ENCODE measurements around the gene TUSC2. TPM values are rescaled to one million over a fixed set of nuclear protein-coding genes. Genes with fewer than 3 reads are reported as not detected.

TUSC2 gene
- total and polyA plus RNA-seq, 2 experiments from 2014 or later, result 41.6 to 71.0 TPM

DNA sequence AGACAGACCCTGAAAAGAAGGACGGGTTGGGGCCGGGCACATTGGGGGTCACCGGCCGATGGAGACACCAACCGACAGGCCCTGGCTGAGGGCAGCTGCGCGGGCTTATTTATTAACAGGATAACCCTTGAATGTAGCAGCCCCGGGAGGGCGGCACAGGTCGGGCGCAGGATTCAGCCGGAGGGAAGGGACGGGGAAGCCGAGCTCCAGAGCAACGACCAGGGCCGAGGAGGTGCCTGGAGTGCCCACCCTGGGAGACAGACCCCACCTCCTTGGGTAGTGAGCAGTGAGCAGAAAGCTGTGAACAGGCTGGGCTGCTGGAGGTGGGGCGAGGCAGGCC, 51.3 kb downstream of the TUSC2 start:
- H3K79me2 ChIP-seq (replicated peaks; ENCODE audit: insufficient read depth), result no peaks in the 10 kb centered on the region
- Mint-ChIP-seq H3K27me3 (ENCODE audit: insufficient read depth, low read depth, poor library complexity) (peaks cover 50% of the 10 kb centered on the region), H3K4me1 (peaks cover 24% of the 10 kb centered on the region), H3K4me3 (no peak overlapping the region), H3K27ac (no peak overlapping the region), H3K9me3 (no peaks in the 10 kb centered on the region), H3K36me3 (ENCODE audit: low read depth) (no peaks in the 10 kb centered on the region)
- H2AFZ ChIP-seq, result peak overlapping the region; percentile 63; the same call in 1 of the 2 replicates
- H3K27me3 ChIP-seq (ENCODE audit: insufficient read depth), result peaks cover 57% of the 10 kb centered on the region
- H3K9me2 ChIP-seq (ENCODE audit: insufficient read depth), result no peaks in the 10 kb centered on the region
- no peak for TF ChIP-seq JUNB (IDR thresholded peaks at IDR 0.05; ENCODE audit: unreplicated experiment)
- no peak for TF ChIP-seq CREB1 (CRISPR knock-in tag; IDR thresholded peaks at IDR 0.05; ENCODE audit: low read depth)
- no peak for TF ChIP-seq EZH2 (IDR thresholded peaks at IDR 0.05; ENCODE audit: low read depth, unreplicated experiment)
- TF ChIP-seq STAT1 (IDR thresholded peaks at IDR 0.05; ENCODE audit: unreplicated experiment), result no peak
- TF ChIP-seq, protein P1, sequence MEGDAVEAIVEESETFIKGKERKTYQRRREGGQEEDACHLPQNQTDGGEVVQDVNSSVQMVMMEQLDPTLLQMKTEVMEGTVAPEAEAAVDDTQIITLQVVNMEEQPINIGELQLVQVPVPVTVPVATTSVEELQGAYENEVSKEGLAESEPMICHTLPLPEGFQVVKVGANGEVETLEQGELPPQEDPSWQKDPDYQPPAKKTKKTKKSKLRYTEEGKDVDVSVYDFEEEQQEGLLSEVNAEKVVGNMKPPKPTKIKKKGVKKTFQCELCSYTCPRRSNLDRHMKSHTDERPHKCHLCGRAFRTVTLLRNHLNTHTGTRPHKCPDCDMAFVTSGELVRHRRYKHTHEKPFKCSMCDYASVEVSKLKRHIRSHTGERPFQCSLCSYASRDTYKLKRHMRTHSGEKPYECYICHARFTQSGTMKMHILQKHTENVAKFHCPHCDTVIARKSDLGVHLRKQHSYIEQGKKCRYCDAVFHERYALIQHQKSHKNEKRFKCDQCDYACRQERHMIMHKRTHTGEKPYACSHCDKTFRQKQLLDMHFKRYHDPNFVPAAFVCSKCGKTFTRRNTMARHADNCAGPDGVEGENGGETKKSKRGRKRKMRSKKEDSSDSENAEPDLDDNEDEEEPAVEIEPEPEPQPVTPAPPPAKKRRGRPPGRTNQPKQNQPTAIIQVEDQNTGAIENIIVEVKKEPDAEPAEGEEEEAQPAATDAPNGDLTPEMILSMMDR (conservative IDR thresholded peaks at IDR 0.05; ENCODE audit: low read depth in 2 of 2), result no peak
- no peak for TF ChIP-seq ZNF331 (CRISPR knock-in tag; IDR thresholded peaks at IDR 0.05; ENCODE audit: low read depth)
- TF ChIP-seq, protein P2, sequence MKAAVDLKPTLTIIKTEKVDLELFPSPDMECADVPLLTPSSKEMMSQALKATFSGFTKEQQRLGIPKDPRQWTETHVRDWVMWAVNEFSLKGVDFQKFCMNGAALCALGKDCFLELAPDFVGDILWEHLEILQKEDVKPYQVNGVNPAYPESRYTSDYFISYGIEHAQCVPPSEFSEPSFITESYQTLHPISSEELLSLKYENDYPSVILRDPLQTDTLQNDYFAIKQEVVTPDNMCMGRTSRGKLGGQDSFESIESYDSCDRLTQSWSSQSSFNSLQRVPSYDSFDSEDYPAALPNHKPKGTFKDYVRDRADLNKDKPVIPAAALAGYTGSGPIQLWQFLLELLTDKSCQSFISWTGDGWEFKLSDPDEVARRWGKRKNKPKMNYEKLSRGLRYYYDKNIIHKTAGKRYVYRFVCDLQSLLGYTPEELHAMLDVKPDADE (IDR thresholded peaks at IDR 0.05), result no peak
- TF ChIP-seq POLR2AphosphoS5 (IDR thresholded peaks at IDR 0.05; ENCODE audit: low read depth), result no peak
- TF ChIP-seq, protein P3, sequence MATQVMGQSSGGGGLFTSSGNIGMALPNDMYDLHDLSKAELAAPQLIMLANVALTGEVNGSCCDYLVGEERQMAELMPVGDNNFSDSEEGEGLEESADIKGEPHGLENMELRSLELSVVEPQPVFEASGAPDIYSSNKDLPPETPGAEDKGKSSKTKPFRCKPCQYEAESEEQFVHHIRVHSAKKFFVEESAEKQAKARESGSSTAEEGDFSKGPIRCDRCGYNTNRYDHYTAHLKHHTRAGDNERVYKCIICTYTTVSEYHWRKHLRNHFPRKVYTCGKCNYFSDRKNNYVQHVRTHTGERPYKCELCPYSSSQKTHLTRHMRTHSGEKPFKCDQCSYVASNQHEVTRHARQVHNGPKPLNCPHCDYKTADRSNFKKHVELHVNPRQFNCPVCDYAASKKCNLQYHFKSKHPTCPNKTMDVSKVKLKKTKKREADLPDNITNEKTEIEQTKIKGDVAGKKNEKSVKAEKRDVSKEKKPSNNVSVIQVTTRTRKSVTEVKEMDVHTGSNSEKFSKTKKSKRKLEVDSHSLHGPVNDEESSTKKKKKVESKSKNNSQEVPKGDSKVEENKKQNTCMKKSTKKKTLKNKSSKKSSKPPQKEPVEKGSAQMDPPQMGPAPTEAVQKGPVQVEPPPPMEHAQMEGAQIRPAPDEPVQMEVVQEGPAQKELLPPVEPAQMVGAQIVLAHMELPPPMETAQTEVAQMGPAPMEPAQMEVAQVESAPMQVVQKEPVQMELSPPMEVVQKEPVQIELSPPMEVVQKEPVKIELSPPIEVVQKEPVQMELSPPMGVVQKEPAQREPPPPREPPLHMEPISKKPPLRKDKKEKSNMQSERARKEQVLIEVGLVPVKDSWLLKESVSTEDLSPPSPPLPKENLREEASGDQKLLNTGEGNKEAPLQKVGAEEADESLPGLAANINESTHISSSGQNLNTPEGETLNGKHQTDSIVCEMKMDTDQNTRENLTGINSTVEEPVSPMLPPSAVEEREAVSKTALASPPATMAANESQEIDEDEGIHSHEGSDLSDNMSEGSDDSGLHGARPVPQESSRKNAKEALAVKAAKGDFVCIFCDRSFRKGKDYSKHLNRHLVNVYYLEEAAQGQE (IDR thresholded peaks at IDR 0.05; ENCODE audit: unreplicated experiment), result no peak
- TF ChIP-seq, protein P4, sequence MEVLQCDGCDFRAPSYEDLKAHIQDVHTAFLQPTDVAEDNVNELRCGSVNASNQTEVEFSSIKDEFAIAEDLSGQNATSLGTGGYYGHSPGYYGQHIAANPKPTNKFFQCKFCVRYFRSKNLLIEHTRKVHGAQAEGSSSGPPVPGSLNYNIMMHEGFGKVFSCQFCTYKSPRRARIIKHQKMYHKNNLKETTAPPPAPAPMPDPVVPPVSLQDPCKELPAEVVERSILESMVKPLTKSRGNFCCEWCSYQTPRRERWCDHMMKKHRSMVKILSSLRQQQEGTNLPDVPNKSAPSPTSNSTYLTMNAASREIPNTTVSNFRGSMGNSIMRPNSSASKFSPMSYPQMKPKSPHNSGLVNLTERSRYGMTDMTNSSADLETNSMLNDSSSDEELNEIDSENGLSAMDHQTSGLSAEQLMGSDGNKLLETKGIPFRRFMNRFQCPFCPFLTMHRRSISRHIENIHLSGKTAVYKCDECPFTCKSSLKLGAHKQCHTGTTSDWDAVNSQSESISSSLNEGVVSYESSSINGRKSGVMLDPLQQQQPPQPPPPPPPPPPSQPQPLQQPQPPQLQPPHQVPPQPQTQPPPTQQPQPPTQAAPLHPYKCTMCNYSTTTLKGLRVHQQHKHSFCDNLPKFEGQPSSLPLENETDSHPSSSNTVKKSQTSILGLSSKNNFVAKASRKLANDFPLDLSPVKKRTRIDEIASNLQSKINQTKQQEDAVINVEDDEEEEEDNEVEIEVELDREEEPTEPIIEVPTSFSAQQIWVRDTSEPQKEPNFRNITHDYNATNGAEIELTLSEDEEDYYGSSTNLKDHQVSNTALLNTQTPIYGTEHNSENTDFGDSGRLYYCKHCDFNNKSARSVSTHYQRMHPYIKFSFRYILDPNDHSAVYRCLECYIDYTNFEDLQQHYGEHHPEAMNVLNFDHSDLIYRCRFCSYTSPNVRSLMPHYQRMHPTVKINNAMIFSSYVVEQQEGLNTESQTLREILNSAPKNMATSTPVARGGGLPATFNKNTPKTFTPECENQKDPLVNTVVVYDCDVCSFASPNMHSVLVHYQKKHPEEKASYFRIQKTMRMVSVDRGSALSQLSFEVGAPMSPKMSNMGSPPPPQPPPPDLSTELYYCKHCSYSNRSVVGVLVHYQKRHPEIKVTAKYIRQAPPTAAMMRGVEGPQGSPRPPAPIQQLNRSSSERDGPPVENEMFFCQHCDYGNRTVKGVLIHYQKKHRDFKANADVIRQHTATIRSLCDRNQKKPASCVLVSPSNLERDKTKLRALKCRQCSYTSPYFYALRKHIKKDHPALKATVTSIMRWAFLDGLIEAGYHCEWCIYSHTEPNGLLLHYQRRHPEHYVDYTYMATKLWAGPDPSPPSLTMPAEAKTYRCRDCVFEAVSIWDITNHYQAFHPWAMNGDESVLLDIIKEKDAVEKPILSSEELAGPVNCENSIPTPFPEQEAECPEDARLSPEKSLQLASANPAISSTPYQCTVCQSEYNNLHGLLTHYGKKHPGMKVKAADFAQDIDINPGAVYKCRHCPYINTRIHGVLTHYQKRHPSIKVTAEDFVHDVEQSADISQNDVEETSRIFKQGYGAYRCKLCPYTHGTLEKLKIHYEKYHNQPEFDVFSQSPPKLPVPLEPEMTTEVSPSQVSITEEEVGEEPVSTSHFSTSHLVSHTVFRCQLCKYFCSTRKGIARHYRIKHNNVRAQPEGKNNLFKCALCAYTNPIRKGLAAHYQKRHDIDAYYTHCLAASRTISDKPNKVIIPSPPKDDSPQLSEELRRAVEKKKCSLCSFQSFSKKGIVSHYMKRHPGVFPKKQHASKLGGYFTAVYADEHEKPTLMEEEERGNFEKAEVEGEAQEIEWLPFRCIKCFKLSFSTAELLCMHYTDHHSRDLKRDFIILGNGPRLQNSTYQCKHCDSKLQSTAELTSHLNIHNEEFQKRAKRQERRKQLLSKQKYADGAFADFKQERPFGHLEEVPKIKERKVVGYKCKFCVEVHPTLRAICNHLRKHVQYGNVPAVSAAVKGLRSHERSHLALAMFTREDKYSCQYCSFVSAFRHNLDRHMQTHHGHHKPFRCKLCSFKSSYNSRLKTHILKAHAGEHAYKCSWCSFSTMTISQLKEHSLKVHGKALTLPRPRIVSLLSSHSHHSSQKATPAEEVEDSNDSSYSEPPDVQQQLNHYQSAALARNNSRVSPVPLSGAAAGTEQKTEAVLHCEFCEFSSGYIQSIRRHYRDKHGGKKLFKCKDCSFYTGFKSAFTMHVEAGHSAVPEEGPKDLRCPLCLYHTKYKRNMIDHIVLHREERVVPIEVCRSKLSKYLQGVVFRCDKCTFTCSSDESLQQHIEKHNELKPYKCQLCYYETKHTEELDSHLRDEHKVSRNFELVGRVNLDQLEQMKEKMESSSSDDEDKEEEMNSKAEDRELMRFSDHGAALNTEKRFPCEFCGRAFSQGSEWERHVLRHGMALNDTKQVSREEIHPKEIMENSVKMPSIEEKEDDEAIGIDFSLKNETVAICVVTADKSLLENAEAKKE (CRISPR knock-in tag; IDR thresholded peaks at IDR 0.05), result no peak
- TF ChIP-seq ZNF114 (CRISPR knock-in tag; IDR thresholded peaks at IDR 0.05), result no peak
- TF ChIP-seq EZH2phosphoT487 (IDR thresholded peaks at IDR 0.05; ENCODE audit: unreplicated experiment), result no peak
- no peak for TF ChIP-seq NANOG (IDR thresholded peaks at IDR 0.05; ENCODE audit: borderline replicate concordance)
- no peaks in the 10 kb centered on the region for H3K36me3 ChIP-seq (ENCODE audit: insufficient read depth)
- H3F3A ChIP-seq (replicated peaks; ENCODE audit: low read depth), result peaks cover 10% of the 10 kb centered on the region; the same call in 1 of the 2 replicates
- ATAC-seq (no peak), DNase-seq (ENCODE audit: low spot score) (no peak)
- H4K20me1 ChIP-seq (replicated peaks; ENCODE audit: insufficient read depth), result no peaks in the 10 kb centered on the region
- H3K4me2 ChIP-seq, result peak overlapping the region; percentile 86
- no peak overlapping the region for H3K27ac ChIP-seq (ENCODE audit: low read depth)
- H3K4me1 ChIP-seq (ENCODE audit: insufficient read depth), result peaks cover 3% of the 10 kb centered on the region; the same call in 1 of the 2 replicates
- peak overlapping the region; percentile 63 for H3K4me3 ChIP-seq

Measured in GM23338 (cell line).